HepG2 (cell line): ENCODE results near the gene TMCC1. TPM values are rescaled to one million over a fixed set of nuclear protein-coding genes. Genes with fewer than 3 reads are reported as not detected.

ENCODE experiments used
- HIVEP1 ChIP-seq: sonication (generic); formaldehyde crosslinking; IDR thresholded peaks from 2 replicates; pipeline ENCODE4 v1.4.0; 2020; ENCODE audit warnings: mild to moderate bottlenecking, missing genetic modification reagents
- HOXA7 ChIP-seq: sonication (generic); formaldehyde crosslinking; IDR thresholded peaks from 2 replicates; pipeline ENCODE4 v1.8.1; 2022; ENCODE audit warnings: mild to moderate bottlenecking, missing genetic modification reagents, moderate library complexity
- KLF15 ChIP-seq: sonication (generic); formaldehyde crosslinking; IDR thresholded peaks from 2 replicates; pipeline ENCODE4 v1.8.1; 2023; ENCODE audit warnings: borderline replicate concordance, mild to moderate bottlenecking, inconsistent platforms, missing genetic modification reagents, mixed read lengths
- MIER2 ChIP-seq: IDR thresholded peaks from 2 replicates; pipeline ENCODE4 v1.6.1; 2016; ENCODE audit warnings: missing biosample characterization, missing genetic modification reagents
- RORA ChIP-seq: sonication (generic); formaldehyde crosslinking; IDR thresholded peaks from 2 replicates; pipeline ENCODE4 v1.5.0; 2020; ENCODE audit warnings: mild to moderate bottlenecking, missing genetic modification reagents, moderate library complexity
- SP2 ChIP-seq: sonication (generic); formaldehyde crosslinking; IDR thresholded peaks from 2 replicates; pipeline ENCODE4 v1.5.1; 2020; ENCODE audit warnings: mild to moderate bottlenecking, missing genetic modification reagents
- ZFP41 ChIP-seq: sonication (generic); formaldehyde crosslinking; IDR thresholded peaks from 2 replicates; pipeline ENCODE4 v1.4.0; 2020; ENCODE audit warnings: mild to moderate bottlenecking, missing genetic modification reagents, borderline replicate concordance
- ZNF550 ChIP-seq: sonication (generic); formaldehyde crosslinking; IDR thresholded peaks from 2 replicates; pipeline ENCODE4 v1.4.0; 2020; ENCODE audit warnings: mild to moderate bottlenecking, missing genetic modification reagents, borderline replicate concordance
- ZNF644 ChIP-seq: IDR thresholded peaks from 2 replicates; pipeline ENCODE4 v1.6.1; 2016; ENCODE audit warnings: low read depth
- ZNF652 ChIP-seq: IDR thresholded peaks from 2 replicates; pipeline ENCODE4 v1.6.1; 2016; ENCODE audit warnings: low read depth, borderline replicate concordance
- ZNF790 ChIP-seq: sonication (generic); formaldehyde crosslinking; IDR thresholded peaks from 2 replicates; pipeline ENCODE4 v1.8.0; 2022; ENCODE audit warnings: missing genetic modification reagents, mild to moderate bottlenecking, borderline replicate concordance
- ZSCAN29 ChIP-seq: sonication (generic); formaldehyde crosslinking; conservative IDR thresholded peaks from 2 replicates; pipeline ENCODE4 v1.4.0; 2020; ENCODE audit warnings: mild to moderate bottlenecking, missing genetic modification reagents
- ZZZ3 ChIP-seq: sonication (generic); formaldehyde crosslinking; IDR thresholded peaks from 2 replicates; pipeline ENCODE4 v1.4.0; 2020; ENCODE audit warnings: missing genetic modification reagents, mild to moderate bottlenecking, borderline replicate concordance
- polyA plus RNA-seq, 8 experiments: library from polyadenylated mRNA; depleted of rRNA in 3 of 8; stranded (reverse) in 7 of 8; unstranded in 1 of 8; fragments of >200 nt; fragmentation: Illumina TruSeq in 4 of 8; extraction: Trizol in 4 of 8; gene quantifications; 2 replicates each; pipeline versions ENCODE4 v1.2.1 to v1.2.3, GENCODE V29; 2011 to 2016; ENCODE audit warnings: low read depth in 4 of 8, missing spikeins in 1 of 8, mixed read lengths in 1 of 8; ENCODE audit not compliant: insufficient read depth in 1 of 8
- total RNA-seq, 5 experiments: library from RNA; depleted of rRNA; stranded (reverse); fragments of >200 nt; fragmentation: Illumina TruSeq; extraction: Trizol; gene quantifications; 2 replicates each; pipeline ENCODE4 v1.2.3, GENCODE V29; 2016; ENCODE audit warnings: low read depth in 1 of 5
- TF ChIP-seq, protein P1 (sequence below): sonication (generic); formaldehyde crosslinking; IDR thresholded peaks from 2 replicates; pipeline ENCODE4 v1.5.1; 2020; ENCODE audit warnings: missing genetic modification reagents, mild to moderate bottlenecking, borderline replicate concordance
- TF ChIP-seq, protein P2 (sequence below): sonication (generic); formaldehyde crosslinking; IDR thresholded peaks from 2 replicates; pipeline ENCODE4 v1.9.0; 2021; ENCODE audit warnings: missing genetic modification reagents, mild to moderate bottlenecking, borderline replicate concordance
- TF ChIP-seq, protein P3 (sequence below): sonication (generic); formaldehyde crosslinking; IDR thresholded peaks from 2 replicates; pipeline ENCODE4 v1.4.0; 2020; ENCODE audit warnings: mild to moderate bottlenecking, missing genetic modification reagents
- TF ChIP-seq, protein P4 (sequence below): sonication (generic); formaldehyde crosslinking; IDR thresholded peaks from 2 replicates; pipeline ENCODE4 v1.4.0; 2020; ENCODE audit warnings: missing genetic modification reagents
- TF ChIP-seq, protein P5 (sequence below): sonication (generic); formaldehyde crosslinking; IDR thresholded peaks from 2 replicates; pipeline ENCODE4 v1.4.0; 2020; ENCODE audit warnings: missing genetic modification reagents, mild to moderate bottlenecking, borderline replicate concordance

The TMCC1 gene
- total and polyA plus RNA-seq, 2 of the 13 experiments (the other 11 are each of a cell fraction or from before 2014, with no cell fraction given), result 12.1 to 264 TPM

DNA sequence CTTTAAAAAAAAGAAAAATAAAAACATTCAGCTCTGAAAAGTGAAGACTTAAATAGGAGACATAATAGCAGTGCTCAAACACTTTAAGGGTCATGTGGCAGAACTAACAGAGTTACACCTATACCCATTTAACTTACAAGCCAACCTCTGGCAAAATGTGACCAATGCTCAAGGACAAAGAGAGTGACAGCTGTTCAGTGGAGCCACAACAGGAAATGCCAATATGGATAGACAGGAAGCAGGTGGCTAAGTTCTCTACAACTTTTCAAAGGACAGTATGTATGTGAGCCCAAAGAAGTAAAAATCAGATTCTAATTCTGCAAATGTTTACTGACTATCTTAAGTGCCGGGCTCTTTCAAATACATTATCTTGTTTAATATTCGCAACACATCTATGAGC, 3.4 kb downstream of the TMCC1 start (continued):
- TF ChIP-seq, protein P1, sequence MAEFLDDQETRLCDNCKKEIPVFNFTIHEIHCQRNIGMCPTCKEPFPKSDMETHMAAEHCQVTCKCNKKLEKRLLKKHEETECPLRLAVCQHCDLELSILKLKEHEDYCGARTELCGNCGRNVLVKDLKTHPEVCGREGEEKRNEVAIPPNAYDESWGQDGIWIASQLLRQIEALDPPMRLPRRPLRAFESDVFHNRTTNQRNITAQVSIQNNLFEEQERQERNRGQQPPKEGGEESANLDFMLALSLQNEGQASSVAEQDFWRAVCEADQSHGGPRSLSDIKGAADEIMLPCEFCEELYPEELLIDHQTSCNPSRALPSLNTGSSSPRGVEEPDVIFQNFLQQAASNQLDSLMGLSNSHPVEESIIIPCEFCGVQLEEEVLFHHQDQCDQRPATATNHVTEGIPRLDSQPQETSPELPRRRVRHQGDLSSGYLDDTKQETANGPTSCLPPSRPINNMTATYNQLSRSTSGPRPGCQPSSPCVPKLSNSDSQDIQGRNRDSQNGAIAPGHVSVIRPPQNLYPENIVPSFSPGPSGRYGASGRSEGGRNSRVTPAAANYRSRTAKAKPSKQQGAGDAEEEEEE (CRISPR knock-in tag), result no peak
- TF ChIP-seq, protein P2, sequence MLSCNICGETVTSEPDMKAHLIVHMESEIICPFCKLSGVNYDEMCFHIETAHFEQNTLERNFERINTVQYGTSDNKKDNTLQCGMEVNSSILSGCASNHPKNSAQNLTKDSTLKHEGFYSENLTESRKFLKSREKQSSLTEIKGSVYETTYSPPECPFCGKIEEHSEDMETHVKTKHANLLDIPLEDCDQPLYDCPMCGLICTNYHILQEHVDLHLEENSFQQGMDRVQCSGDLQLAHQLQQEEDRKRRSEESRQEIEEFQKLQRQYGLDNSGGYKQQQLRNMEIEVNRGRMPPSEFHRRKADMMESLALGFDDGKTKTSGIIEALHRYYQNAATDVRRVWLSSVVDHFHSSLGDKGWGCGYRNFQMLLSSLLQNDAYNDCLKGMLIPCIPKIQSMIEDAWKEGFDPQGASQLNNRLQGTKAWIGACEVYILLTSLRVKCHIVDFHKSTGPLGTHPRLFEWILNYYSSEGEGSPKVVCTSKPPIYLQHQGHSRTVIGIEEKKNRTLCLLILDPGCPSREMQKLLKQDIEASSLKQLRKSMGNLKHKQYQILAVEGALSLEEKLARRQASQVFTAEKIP (CRISPR knock-in tag), result no peak
- TF ChIP-seq KLF15 (CRISPR knock-in tag) (no peak), ZZZ3 (CRISPR knock-in tag) (no peak), ZNF652 (no peak), ZNF790 (CRISPR knock-in tag) (no peak), SP2 (CRISPR knock-in tag) (no peak), RORA (CRISPR knock-in tag) (no peak), HOXA7 (no peak), MIER2 (CRISPR knock-in tag) (no peak), HIVEP1 (CRISPR knock-in tag) (no peak), ZFP41 (CRISPR knock-in tag) (no peak), ZNF644 (CRISPR knock-in tag) (peak; percentile 78; the same call in 1 of the 2 replicates), ZSCAN29 (CRISPR knock-in tag) (no peak), ZNF550 (CRISPR knock-in tag) (no peak)
- TF ChIP-seq, protein P3, sequence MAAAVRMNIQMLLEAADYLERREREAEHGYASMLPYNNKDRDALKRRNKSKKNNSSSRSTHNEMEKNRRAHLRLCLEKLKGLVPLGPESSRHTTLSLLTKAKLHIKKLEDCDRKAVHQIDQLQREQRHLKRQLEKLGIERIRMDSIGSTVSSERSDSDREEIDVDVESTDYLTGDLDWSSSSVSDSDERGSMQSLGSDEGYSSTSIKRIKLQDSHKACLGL (CRISPR knock-in tag), result no peak
- TF ChIP-seq, protein P4, sequence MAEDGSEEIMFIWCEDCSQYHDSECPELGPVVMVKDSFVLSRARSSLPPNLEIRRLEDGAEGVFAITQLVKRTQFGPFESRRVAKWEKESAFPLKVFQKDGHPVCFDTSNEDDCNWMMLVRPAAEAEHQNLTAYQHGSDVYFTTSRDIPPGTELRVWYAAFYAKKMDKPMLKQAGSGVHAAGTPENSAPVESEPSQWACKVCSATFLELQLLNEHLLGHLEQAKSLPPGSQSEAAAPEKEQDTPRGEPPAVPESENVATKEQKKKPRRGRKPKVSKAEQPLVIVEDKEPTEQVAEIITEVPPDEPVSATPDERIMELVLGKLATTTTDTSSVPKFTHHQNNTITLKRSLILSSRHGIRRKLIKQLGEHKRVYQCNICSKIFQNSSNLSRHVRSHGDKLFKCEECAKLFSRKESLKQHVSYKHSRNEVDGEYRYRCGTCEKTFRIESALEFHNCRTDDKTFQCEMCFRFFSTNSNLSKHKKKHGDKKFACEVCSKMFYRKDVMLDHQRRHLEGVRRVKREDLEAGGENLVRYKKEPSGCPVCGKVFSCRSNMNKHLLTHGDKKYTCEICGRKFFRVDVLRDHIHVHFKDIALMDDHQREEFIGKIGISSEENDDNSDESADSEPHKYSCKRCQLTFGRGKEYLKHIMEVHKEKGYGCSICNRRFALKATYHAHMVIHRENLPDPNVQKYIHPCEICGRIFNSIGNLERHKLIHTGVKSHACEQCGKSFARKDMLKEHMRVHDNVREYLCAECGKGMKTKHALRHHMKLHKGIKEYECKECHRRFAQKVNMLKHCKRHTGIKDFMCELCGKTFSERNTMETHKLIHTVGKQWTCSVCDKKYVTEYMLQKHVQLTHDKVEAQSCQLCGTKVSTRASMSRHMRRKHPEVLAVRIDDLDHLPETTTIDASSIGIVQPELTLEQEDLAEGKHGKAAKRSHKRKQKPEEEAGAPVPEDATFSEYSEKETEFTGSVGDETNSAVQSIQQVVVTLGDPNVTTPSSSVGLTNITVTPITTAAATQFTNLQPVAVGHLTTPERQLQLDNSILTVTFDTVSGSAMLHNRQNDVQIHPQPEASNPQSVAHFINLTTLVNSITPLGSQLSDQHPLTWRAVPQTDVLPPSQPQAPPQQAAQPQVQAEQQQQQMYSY (CRISPR knock-in tag), result no peak
- TF ChIP-seq, protein P5, sequence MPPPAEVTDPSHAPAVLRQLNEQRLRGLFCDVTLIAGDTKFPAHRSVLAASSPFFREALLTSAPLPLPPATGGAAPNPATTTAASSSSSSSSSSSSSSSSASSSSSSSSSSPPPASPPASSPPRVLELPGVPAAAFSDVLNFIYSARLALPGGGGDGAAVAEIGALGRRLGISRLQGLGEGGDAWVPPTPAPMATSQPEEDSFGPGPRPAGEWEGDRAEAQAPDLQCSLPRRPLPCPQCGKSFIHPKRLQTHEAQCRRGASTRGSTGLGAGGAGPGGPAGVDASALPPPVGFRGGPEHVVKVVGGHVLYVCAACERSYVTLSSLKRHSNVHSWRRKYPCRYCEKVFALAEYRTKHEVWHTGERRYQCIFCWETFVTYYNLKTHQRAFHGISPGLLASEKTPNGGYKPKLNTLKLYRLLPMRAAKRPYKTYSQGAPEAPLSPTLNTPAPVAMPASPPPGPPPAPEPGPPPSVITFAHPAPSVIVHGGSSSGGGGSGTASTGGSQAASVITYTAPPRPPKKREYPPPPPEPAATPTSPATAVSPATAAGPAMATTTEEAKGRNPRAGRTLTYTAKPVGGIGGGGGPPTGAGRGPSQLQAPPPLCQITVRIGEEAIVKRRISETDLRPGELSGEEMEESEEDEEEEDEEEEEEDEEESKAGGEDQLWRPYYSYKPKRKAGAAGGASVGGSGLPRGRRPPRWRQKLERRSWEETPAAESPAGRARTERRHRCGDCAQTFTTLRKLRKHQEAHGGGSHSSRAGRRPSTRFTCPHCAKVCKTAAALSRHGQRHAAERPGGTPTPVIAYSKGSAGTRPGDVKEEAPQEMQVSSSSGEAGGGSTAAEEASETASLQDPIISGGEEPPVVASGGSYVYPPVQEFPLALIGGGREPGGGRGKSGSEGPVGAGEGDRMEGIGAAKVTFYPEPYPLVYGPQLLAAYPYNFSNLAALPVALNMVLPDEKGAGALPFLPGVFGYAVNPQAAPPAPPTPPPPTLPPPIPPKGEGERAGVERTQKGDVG (CRISPR knock-in tag), result no peak
